Umbilical cord (tissue), 2 donors: ENCODE results near the gene MAGI2. TPM values are rescaled to one million over a fixed set of nuclear protein-coding genes. Genes with fewer than 3 reads are reported as not detected.

Experiments used
- DNase-seq: peaks from one replicate; pipeline ENCODE4 v3.0.0-alpha.2; 2015; ENCODE audit warnings: low spot score
- total RNA-seq: library from RNA; depleted of rRNA; stranded (reverse); fragments of >200 nt; gene quantifications from one replicate; pipeline ENCODE4 v1.2.3, GENCODE V29; 2014; ENCODE audit warnings: low replicate concordance; ENCODE audit not compliant: insufficient read depth

Gene MAGI2
- total RNA-seq, 1 donor from 2014 or later: 51.5 TPM

GRCh38 chr7:79307376-79307775, 146.1 kb downstream of the MAGI2 start:
- DNase-seq: no peak

- no peak for DNase-seq
Observed at GRCh38 chr7:79304711-79305110, 148.8 kb downstream of the MAGI2 start.

- DNase-seq: peak; percentile 62
Observed at GRCh38 chr7:79302293-79302692, 151.2 kb downstream of the MAGI2 start.

- no peak for DNase-seq
Observed at GRCh38 chr7:79301419-79301818, 152.0 kb downstream of the MAGI2 start.

- no peak for DNase-seq
Observed at GRCh38 chr7:79300573-79300972, 152.9 kb downstream of the MAGI2 start.

- DNase-seq: peak; percentile 64
Observed at GRCh38 chr7:79298145-79298760, 155.2 kb downstream of the MAGI2 start.

- DNase-seq: no peak
Observed at GRCh38 chr7:79296553-79297320, 156.7 kb downstream of the MAGI2 start.

- no peak for DNase-seq
Observed at GRCh38 chr7:79293655-79294142, 159.8 kb downstream of the MAGI2 start.

GRCh38 chr7:79292834-79293233, 160.6 kb downstream of the MAGI2 start:
- no peak for DNase-seq

GRCh38 chr7:79291498-79291865, 162.0 kb downstream of the MAGI2 start:
- DNase-seq: no peak

GRCh38 chr7:79290841-79291497, 162.5 kb downstream of the MAGI2 start:
- no peak for DNase-seq

GRCh38 chr7:79290398-79290797, 163.1 kb downstream of the MAGI2 start:
- DNase-seq: no peak

GRCh38 chr7:79288655-79289054, 164.8 kb downstream of the MAGI2 start:
- peak; percentile 10 for DNase-seq

GRCh38 chr7:79287981-79288380, 165.5 kb downstream of the MAGI2 start:
- DNase-seq: peak; percentile 57

- DNase-seq: no peak
Observed at GRCh38 chr7:79286181-79286580, 167.3 kb downstream of the MAGI2 start.

- DNase-seq: no peak
Observed at GRCh38 chr7:79285756-79286155, 167.7 kb downstream of the MAGI2 start.

- DNase-seq: peak; percentile 2
Observed at GRCh38 chr7:79284211-79284610, 169.3 kb downstream of the MAGI2 start.

- DNase-seq: peak; percentile 88
Observed at GRCh38 chr7:79282882-79283602, 170.4 kb downstream of the MAGI2 start.

- DNase-seq: peak; percentile 87
Observed at GRCh38 chr7:79282070-79282694, 171.3 kb downstream of the MAGI2 start.

- peak; percentile 57 for DNase-seq
Observed at GRCh38 chr7:79281426-79281825, 172.0 kb downstream of the MAGI2 start.

- no peak for DNase-seq
Observed at GRCh38 chr7:79272938-79273337, 180.5 kb downstream of the MAGI2 start.
